ENCODE measurements around the gene TLR9. TPM values are rescaled to one million over a fixed set of nuclear protein-coding genes. Genes with fewer than 3 reads are reported as not detected.
A peak's percentile ranks its signal among the peaks of the same experiment; 100 is the strongest.

The TLR9 gene
- total and polyA plus RNA-seq, 9 of the 15 experiments (the other 6 are each of a cell fraction or from before 2014, with no cell fraction given) = not detected

DNA sequence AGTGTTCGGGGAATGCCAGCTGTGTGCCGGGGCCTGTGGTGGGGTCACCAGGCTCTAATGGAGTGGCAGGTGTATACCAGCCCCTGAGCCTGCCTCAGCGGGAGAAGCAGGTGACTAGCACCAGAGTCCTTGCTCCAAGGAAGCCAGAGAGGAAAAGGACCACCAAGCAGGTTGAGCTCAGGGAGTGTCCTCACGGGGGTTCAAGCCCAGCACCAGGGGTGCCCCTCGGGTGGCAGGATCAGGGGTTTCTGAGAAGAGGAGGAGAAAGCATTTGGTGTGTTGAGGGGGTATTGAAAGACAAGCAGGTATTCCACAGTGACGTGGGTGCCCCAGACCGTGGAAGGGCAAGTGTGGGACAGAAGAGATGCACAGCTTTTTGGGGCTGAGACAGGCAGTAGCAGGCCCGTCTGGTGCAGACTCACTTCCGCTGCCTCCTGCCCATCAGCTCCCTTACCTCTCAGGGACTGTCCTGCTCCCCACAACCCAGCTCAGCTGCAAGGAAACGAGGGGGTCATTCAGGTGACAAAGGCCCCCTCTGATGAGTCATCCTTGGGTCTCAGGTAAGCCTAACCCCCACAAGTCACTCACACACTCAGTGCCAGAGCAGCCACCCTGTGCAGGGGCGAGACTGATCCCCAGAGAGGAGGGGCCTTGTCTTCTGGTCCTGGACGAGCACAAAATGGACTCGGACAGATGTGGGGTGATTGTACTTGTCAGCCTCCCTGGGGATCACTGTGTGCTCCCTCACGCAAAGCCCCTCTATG is 49.8 kb downstream of the TLR9 start:
- no peaks in the 10 kb centered on the region for H3K9me3 ChIP-seq (replicated peaks; ENCODE audit: control insufficient read depth, insufficient read depth, low read depth, low read length)
- no peaks in the 10 kb centered on the region for H3K36me3 ChIP-seq (ENCODE audit: control insufficient read depth, insufficient read depth, low read length)
- FAIRE-seq (no peak), DNase-seq (ENCODE audit: extremely low read depth in 1 of 4, low spot score in 3 of 4) (peak in 1 of 4 experiments; percentile 4), ATAC-seq (no peak)
- H4K20me1 ChIP-seq (replicated peaks; ENCODE audit: control insufficient read depth, insufficient read depth, low read length) = no peaks in the 10 kb centered on the region
- ChIA-PET POLR2A (interaction anchor here (0.6 to 1.0 kb wide), 5 partner anchors 13 to 180 kb away, joined by 3 read pairs; partner anchors contain the start of gene RPL29), CTCF (ENCODE audit: low intra/inter-chr PET ratio) (no interaction called here)
- H3K9ac ChIP-seq (ENCODE audit: insufficient read depth in 1 of 2, low read depth in 2 of 2, low read length in 2 of 2) = peak overlapping the region in 1 of 2 experiments; percentile 66; a peak in 1 of 4 replicates
- no peaks in the 10 kb centered on the region for H3K9me1 ChIP-seq (ENCODE audit: control insufficient read depth, insufficient read depth, low read length)
- H3K27me3 ChIP-seq (ENCODE audit: control insufficient read depth in 2 of 2, insufficient read depth in 2 of 2, low read length in 2 of 2) = no peaks in the 10 kb centered on the region
- H3K4me1 ChIP-seq (replicated peaks in 1 of 2; ENCODE audit: control insufficient read depth in 2 of 2, insufficient read depth in 2 of 2, low read length in 2 of 2) = peaks cover 8 to 23% of the 10 kb centered on the region in 2 experiments; a peak in 4 of 5 replicates
- BruUV-seq (replicated peaks) = no TSS peak
- no peak overlapping the region for H2AFZ ChIP-seq (ENCODE audit: low read depth, low read length)
- in situ Hi-C loops (cut with MboI) (no loop called here), intact Hi-C loops (cut with micrococcal nuclease) (no loop called here)
- 46% methylated on average over 9 of the region's 14 CpGs for WGBS (ENCODE audit: insufficient coverage, low coverage, missing lambda C conversion rate)
- no peak overlapping the region for H3K4me2 ChIP-seq (ENCODE audit: insufficient read depth, low read length)
- H3K79me2 ChIP-seq (ENCODE audit: control insufficient read depth, insufficient read depth, low read length) = no peaks in the 10 kb centered on the region
- no peak overlapping the region for H3K27ac ChIP-seq (ENCODE audit: extremely low read depth, low read depth, low read length)
- H3K4me3 ChIP-seq = no peak overlapping the region
- TF ChIP-seq ZNF77 (CRISPR knock-in tag; IDR thresholded peaks at IDR 0.05) = no peak
- TF ChIP-seq, protein P1, sequence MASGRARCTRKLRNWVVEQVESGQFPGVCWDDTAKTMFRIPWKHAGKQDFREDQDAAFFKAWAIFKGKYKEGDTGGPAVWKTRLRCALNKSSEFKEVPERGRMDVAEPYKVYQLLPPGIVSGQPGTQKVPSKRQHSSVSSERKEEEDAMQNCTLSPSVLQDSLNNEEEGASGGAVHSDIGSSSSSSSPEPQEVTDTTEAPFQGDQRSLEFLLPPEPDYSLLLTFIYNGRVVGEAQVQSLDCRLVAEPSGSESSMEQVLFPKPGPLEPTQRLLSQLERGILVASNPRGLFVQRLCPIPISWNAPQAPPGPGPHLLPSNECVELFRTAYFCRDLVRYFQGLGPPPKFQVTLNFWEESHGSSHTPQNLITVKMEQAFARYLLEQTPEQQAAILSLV (tag; IDR thresholded peaks at IDR 0.05) = no peak
- TF ChIP-seq GTF2E2 (tag; IDR thresholded peaks at IDR 0.05) = no peak
- TF ChIP-seq KLF13 (tag; IDR thresholded peaks at IDR 0.05; ENCODE audit: borderline replicate concordance, low read depth) = no peak
- TF ChIP-seq POLR2AphosphoS5 (IDR thresholded peaks at IDR 0.05; ENCODE audit: control insufficient read depth, insufficient read depth, low read depth, low read length) = no peak
- TF ChIP-seq XRCC4 (IDR thresholded peaks at IDR 0.05; ENCODE audit: extremely low read depth, insufficient read depth, insufficient read length) = no peak
- TF ChIP-seq ZNF764 (CRISPR knock-in tag; IDR thresholded peaks at IDR 0.05; ENCODE audit: low read depth) = no peak
- no peak for TF ChIP-seq CBFA2T2 (conservative IDR thresholded peaks at IDR 0.05)
- TF ChIP-seq, protein P2, sequence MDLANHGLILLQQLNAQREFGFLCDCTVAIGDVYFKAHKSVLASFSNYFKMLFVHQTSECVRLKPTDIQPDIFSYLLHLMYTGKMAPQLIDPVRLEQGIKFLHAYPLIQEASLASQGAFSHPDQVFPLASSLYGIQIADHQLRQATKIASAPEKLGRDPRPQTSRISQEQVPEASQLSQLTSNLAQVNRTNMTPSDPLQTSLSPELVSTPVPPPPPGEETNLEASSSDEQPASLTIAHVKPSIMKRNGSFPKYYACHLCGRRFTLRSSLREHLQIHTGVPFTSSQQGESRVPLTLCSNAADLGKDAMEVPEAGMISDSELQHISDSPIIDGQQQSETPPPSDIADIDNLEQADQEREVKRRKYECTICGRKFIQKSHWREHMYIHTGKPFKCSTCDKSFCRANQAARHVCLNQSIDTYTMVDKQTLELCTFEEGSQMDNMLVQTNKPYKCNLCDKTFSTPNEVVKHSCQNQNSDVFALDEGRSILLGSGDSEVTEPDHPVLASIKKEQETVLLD (IDR thresholded peaks at IDR 0.05) = no peak
- no peak for TF ChIP-seq ZBTB8A (IDR thresholded peaks at IDR 0.05; ENCODE audit: partially characterized antibody)
- TF ChIP-seq ZBTB1 (CRISPR knock-in tag; IDR thresholded peaks at IDR 0.05; ENCODE audit: borderline replicate concordance, low read depth) = no peak
- no peak for TF ChIP-seq CBX2 (IDR thresholded peaks at IDR 0.05; ENCODE audit: insufficient read depth, low read length, poor library complexity, severe bottlenecking)
- no peak for TF ChIP-seq KAT2B (IDR thresholded peaks at IDR 0.05; ENCODE audit: low read depth, low read length)
- TF ChIP-seq, protein P3, sequence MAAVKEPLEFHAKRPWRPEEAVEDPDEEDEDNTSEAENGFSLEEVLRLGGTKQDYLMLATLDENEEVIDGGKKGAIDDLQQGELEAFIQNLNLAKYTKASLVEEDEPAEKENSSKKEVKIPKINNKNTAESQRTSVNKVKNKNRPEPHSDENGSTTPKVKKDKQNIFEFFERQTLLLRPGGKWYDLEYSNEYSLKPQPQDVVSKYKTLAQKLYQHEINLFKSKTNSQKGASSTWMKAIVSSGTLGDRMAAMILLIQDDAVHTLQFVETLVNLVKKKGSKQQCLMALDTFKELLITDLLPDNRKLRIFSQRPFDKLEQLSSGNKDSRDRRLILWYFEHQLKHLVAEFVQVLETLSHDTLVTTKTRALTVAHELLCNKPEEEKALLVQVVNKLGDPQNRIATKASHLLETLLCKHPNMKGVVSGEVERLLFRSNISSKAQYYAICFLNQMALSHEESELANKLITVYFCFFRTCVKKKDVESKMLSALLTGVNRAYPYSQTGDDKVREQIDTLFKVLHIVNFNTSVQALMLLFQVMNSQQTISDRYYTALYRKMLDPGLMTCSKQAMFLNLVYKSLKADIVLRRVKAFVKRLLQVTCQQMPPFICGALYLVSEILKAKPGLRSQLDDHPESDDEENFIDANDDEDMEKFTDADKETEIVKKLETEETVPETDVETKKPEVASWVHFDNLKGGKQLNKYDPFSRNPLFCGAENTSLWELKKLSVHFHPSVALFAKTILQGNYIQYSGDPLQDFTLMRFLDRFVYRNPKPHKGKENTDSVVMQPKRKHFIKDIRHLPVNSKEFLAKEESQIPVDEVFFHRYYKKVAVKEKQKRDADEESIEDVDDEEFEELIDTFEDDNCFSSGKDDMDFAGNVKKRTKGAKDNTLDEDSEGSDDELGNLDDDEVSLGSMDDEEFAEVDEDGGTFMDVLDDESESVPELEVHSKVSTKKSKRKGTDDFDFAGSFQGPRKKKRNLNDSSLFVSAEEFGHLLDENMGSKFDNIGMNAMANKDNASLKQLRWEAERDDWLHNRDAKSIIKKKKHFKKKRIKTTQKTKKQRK (IDR thresholded peaks at IDR 0.05; ENCODE audit: borderline replicate concordance, low read depth, low read length) = no peak
- TF ChIP-seq KLF1 (tag; IDR thresholded peaks at IDR 0.05) = no peak
- TF ChIP-seq MTA1 (IDR thresholded peaks at IDR 0.05; ENCODE audit: borderline replicate concordance) = no peak

Data from K562 (cell line).